GM18909 (cell line): ENCODE data around the gene GTPBP1.

Experiments used
- ATAC-seq: cut with Tn5 transposase; IDR thresholded peaks from one replicate; pipeline ENCODE4 v1.9.1; 2021; ENCODE audit warnings: mild to moderate bottlenecking; ENCODE audit not compliant: unreplicated experiment, poor library complexity

GTPBP1 gene

GRCh38 chr22:38755911-38756532, 50.3 kb downstream of the GTPBP1 start, which contains the start of gene SUN2:
TSS of gene SUN2 (minus strand) at chr22:38755998. CDS start at chr22:38752628, 3,370 bp downstream.
- ATAC-seq, result peak; percentile 64

GRCh38 chr22:38756711-38757463, 51.1 kb downstream of the GTPBP1 start:
- no peak for ATAC-seq

- ATAC-seq, result no peak
These were observed 51.7 kb downstream of the GTPBP1 start for GRCh38 chr22:38757464-38757757.

- no peak for ATAC-seq
These were observed 52.7 kb downstream of the GTPBP1 start for GRCh38 chr22:38758276-38758945.

GRCh38 chr22:38759005-38759404, 53.3 kb downstream of the GTPBP1 start:
- ATAC-seq, result no peak

- no peak for ATAC-seq
These were observed 54.9 kb downstream of the GTPBP1 start for GRCh38 chr22:38760477-38761201.

GRCh38 chr22:38761202-38762162, 55.7 kb downstream of the GTPBP1 start:
- ATAC-seq, result no peak

GRCh38 chr22:38762551-38762983, 56.8 kb downstream of the GTPBP1 start:
- ATAC-seq, result no peak

- no peak for ATAC-seq
These were observed 60.5 kb downstream of the GTPBP1 start for GRCh38 chr22:38766076-38766777.

GRCh38 chr22:38767313-38767712, 61.6 kb downstream of the GTPBP1 start:
- no peak for ATAC-seq

GRCh38 chr22:38768036-38768435, 62.3 kb downstream of the GTPBP1 start:
- ATAC-seq, result no peak

- no peak for ATAC-seq
These were observed 64.7 kb downstream of the GTPBP1 start for GRCh38 chr22:38770257-38770949.

GRCh38 chr22:38772623-38772873, 66.8 kb downstream of the GTPBP1 start:
- no peak for ATAC-seq

- ATAC-seq, result no peak
These were observed 67.7 kb downstream of the GTPBP1 start for GRCh38 chr22:38773363-38773946.

- ATAC-seq, result no peak
These were observed 68.9 kb downstream of the GTPBP1 start for GRCh38 chr22:38774496-38775166.

- no peak for ATAC-seq
These were observed 69.9 kb downstream of the GTPBP1 start for GRCh38 chr22:38775656-38776055.

GRCh38 chr22:38776086-38776485, 70.3 kb downstream of the GTPBP1 start:
- no peak for ATAC-seq

- ATAC-seq, result no peak
These were observed 71.4 kb downstream of the GTPBP1 start for GRCh38 chr22:38777087-38777671.
